ENCODE measurements around the gene ZNF195. TPM values are rescaled to one million over a fixed set of nuclear protein-coding genes. Genes with fewer than 3 reads are reported as not detected.
"Not testable (repeated sequence)": the region's sequence is repeated elsewhere in the genome, so short reads cannot be mapped to it uniquely, and the experiment has no call there.

Gene ZNF195
- total and polyA plus RNA-seq, 12 donors: 7.9 to 29.5 (median 20.4) TPM

- H3K27ac ChIP-seq; H3K4me1 ChIP-seq (replicated peaks in 1 of 2); H3K9me3 ChIP-seq (replicated peaks in 1 of 3); H3K4me3 ChIP-seq; DNase-seq; H3K36me3 ChIP-seq (replicated peaks in 1 of 2); H3K27me3 ChIP-seq; intact Hi-C loops (cut with DNase I): not testable (repeated sequence)
- no CpG with 5 or more reads among the region's 12 CpGs for WGBS, 4 donors
Observed at GRCh38 chr11:3330064-3330463, 48.9 kb downstream of the ZNF195 start.

GRCh38 chr11:3328503-3328902 is 50.4 kb downstream of the ZNF195 start:
- no CpG with 5 or more reads among the region's 4 CpGs for WGBS, 4 donors
- H3K9me3 ChIP-seq (replicated peaks in 1 of 3); H3K4me1 ChIP-seq (replicated peaks in 1 of 2); H3K27me3 ChIP-seq; DNase-seq; H3K27ac ChIP-seq; H3K36me3 ChIP-seq (replicated peaks in 1 of 2); H3K4me3 ChIP-seq; intact Hi-C loops (cut with DNase I): not testable (repeated sequence)

GRCh38 chr11:3326450-3326849 is 52.5 kb downstream of the ZNF195 start:
- H3K27ac ChIP-seq; intact Hi-C loops (cut with DNase I); H3K27me3 ChIP-seq; H3K4me1 ChIP-seq (replicated peaks in 1 of 2); H3K4me3 ChIP-seq; DNase-seq; H3K36me3 ChIP-seq (replicated peaks in 1 of 2); H3K9me3 ChIP-seq (replicated peaks in 1 of 3): not testable (repeated sequence)
- no CpG with 5 or more reads among the region's 13 CpGs for WGBS, 4 donors

GRCh38 chr11:3324724-3325123 is 54.2 kb downstream of the ZNF195 start:
- H3K4me1 ChIP-seq (replicated peaks in 1 of 2); intact Hi-C loops (cut with DNase I); H3K4me3 ChIP-seq; DNase-seq; H3K27ac ChIP-seq; H3K36me3 ChIP-seq (replicated peaks in 1 of 2); H3K9me3 ChIP-seq (replicated peaks in 1 of 3); H3K27me3 ChIP-seq: not testable (repeated sequence)
- 71 to 100% (median 89%) methylated on average over 1 of the region's 3 CpGs for WGBS, 4 donors

Small RNA genes within 50 kb of the gene (small RNA-seq; reads per million reads assigned to genes)
- 0 reads per million in 2 donors for gene AC123788.2

Other genes with a start within 250 kb of the ZNF195 start
- gene OSBPL5, start 213.8 kb downstream of the ZNF195 start, total RNA-seq: 10 to 100 TPM in 8 of 9 donors, 1 to 10 TPM in 1; 3.1 to 29.3 (median 21.4) TPM
- 10 to 100 TPM in 2 of 3 donors, 1 to 10 TPM in 1; 2.7 to 30.6 (median 18.9) TPM for gene OSBPL5, start 213.8 kb downstream of the ZNF195 start, polyA plus RNA-seq
- gene MRGPRG, start 160.3 kb downstream of the ZNF195 start, total RNA-seq: not detected
- gene MRGPRG, start 160.3 kb downstream of the ZNF195 start, polyA plus RNA-seq: not detected
- gene MRGPRE, start 146.7 kb downstream of the ZNF195 start, total RNA-seq: not detected
- gene MRGPRE, start 146.7 kb downstream of the ZNF195 start, polyA plus RNA-seq: not detected